GM23248 (cell line): ENCODE data around the gene MAP3K13. TPM values are rescaled to one million over a fixed set of nuclear protein-coding genes. Genes with fewer than 3 reads are reported as not detected.

Experiments used
- DNase-seq: peaks from one replicate; pipeline ENCODE4 v3.0.0-alpha.2; 2015
- H2AFZ ChIP-seq: fragments of 200-600 bp; sonication (generic); 2 replicates; pipeline ENCODE4 v1.6.1; 2016; ENCODE audit warnings: antibody characterized with exemption
- H3F3A ChIP-seq: fragments of 200-600 bp; sonication (generic); 2 replicates; pipeline ENCODE4 v1.6.1; 2016; ENCODE audit warnings: mild to moderate bottlenecking, antibody characterized with exemption, mixed run types; ENCODE audit not compliant: insufficient read depth
- H3K27ac ChIP-seq: fragments of 200-600 bp; sonication (generic); 2 replicates; pipeline ENCODE4 v1.5.1; 2016; ENCODE audit warnings: mild to moderate bottlenecking
- H3K27me3 ChIP-seq: fragments of 200-600 bp; sonication (generic); replicated peaks from 2 replicates; pipeline ENCODE4 v1.6.1; 2016; ENCODE audit warnings: mild to moderate bottlenecking; ENCODE audit not compliant: insufficient read depth
- H3K36me3 ChIP-seq: fragments of 200-600 bp; sonication (generic); 2 replicates; pipeline ENCODE4 v1.6.1; 2016; ENCODE audit warnings: low read depth, mild to moderate bottlenecking
- H3K4me1 ChIP-seq: fragments of 200-600 bp; sonication (generic); 2 replicates; pipeline ENCODE4 v1.6.1; 2016; ENCODE audit warnings: mild to moderate bottlenecking; ENCODE audit not compliant: insufficient read depth
- H3K4me2 ChIP-seq: fragments of 200-600 bp; sonication (generic); one replicate; pipeline ENCODE4 v1.6.1; 2016; ENCODE audit warnings: mild to moderate bottlenecking; ENCODE audit not compliant: unreplicated experiment
- H3K4me3 ChIP-seq: fragments of 200-600 bp; sonication (generic); 2 replicates; pipeline ENCODE4 v1.5.1; 2016; ENCODE audit warnings: mild to moderate bottlenecking
- H3K79me2 ChIP-seq: fragments of 200-600 bp; sonication (generic); 2 replicates; pipeline ENCODE4 v1.6.1; 2016; ENCODE audit warnings: mild to moderate bottlenecking; ENCODE audit not compliant: insufficient read depth
- H3K9ac ChIP-seq: fragments of 200-600 bp; sonication (generic); 2 replicates; pipeline ENCODE4 v1.6.1; 2016; ENCODE audit warnings: mild to moderate bottlenecking
- H3K9me2 ChIP-seq: fragments of 200-600 bp; sonication (generic); 2 replicates; pipeline ENCODE4 v1.6.1; 2016; ENCODE audit warnings: mixed run types, mild to moderate bottlenecking, moderate library complexity; ENCODE audit not compliant: insufficient read depth
- H3K9me3 ChIP-seq: fragments of 200-600 bp; sonication (generic); one replicate; pipeline ENCODE4 v1.6.1; 2017; ENCODE audit warnings: low read depth
- H4K20me1 ChIP-seq: fragments of 200-600 bp; sonication (generic); 2 replicates; pipeline ENCODE4 v1.6.0; 2016; ENCODE audit not compliant: insufficient read depth
- EZH2 ChIP-seq: fragments of 200-600 bp; sonication (generic); IDR thresholded peaks from 2 replicates; pipeline ENCODE4 v1.6.1; 2018; ENCODE audit warnings: antibody characterized with exemption, mild to moderate bottlenecking; ENCODE audit not compliant: insufficient read depth, poor library complexity, severe bottlenecking
- EZH2phosphoT487 ChIP-seq: fragments of 200-600 bp; sonication (generic); IDR thresholded peaks from 2 replicates; pipeline ENCODE4 v1.6.1; 2018; ENCODE audit warnings: antibody characterized with exemption, moderate library complexity, mild to moderate bottlenecking, low read depth; ENCODE audit not compliant: insufficient read depth
- WGBS, 2 experiments: methylation state at CpG; one replicate each; pipeline ENCODE4 v1.1.6; 2015 to 2017; ENCODE audit warnings: low lambda C conversion rate in 2 of 2, low coverage in 1 of 2; ENCODE audit errors: missing lambda C conversion rate in 2 of 2; 5-methylcytosine and 5-hydroxymethylcytosine counted together
- in situ Hi-C: fragments of 300-500 bp; cut with MboI; formaldehyde crosslinking; loops from 2 replicates; pipeline ENCODE4 v1.15.0; 2020
- polyA plus RNA-seq: library from polyadenylated mRNA; unstranded; fragments of >200 nt; fragmentation: Nextera tagmentation; extraction: Ambion mirVana; gene quantifications from 2 replicates; pipeline ENCODE4 v1.2.1, GENCODE V29; 2016
- total RNA-seq: library from RNA; depleted of rRNA; stranded (reverse); fragments of >200 nt; shearing (Covaris generic); gene quantifications from 2 replicates; pipeline ENCODE4 v1.2.3, GENCODE V29; 2014

Gene MAP3K13
- total and polyA plus RNA-seq, 2 experiments from 2014 or later, result 14.8 to 52.5 TPM

DNA sequence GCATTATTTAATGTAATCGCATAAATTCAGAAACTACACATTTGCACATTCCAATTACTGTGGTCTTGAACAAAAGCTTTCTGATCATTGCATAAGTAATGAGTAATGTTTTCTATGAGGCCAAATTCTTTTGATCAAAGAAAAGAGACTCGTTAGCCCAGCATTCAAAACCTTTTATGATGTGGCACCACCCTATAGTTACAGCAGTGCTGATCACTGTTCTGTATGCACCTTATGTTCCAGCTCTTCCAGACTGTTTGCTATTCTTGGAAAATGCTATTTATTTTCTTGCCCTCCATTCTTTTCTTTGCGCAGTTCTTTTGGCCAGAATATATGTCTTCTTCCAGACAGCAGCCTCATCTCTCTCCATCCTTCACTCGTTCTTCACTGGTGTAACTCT is 42.3 kb downstream of the MAP3K13 start:
- H3K4me2 ChIP-seq, result no peak overlapping the region
- H4K20me1 ChIP-seq, result no peaks in the 10 kb centered on the region; the same call in 1 of the 2 replicates
- in situ Hi-C loops, result no loop called here
- no peak overlapping the region for H3K9ac ChIP-seq
- peak; percentile 17 for DNase-seq
- no peaks in the 10 kb centered on the region for H3K27me3 ChIP-seq
- H2AFZ ChIP-seq, result no peak overlapping the region
- no peaks in the 10 kb centered on the region for H3K36me3 ChIP-seq
- H3K4me1 ChIP-seq, result peaks cover 13% of the 10 kb centered on the region
- H3K79me2 ChIP-seq, result no peaks in the 10 kb centered on the region
- H3F3A ChIP-seq, result 0 out of 2 replicates have a peak, but pooled peaks cover 9% of the 10 kb centered on the region
- 72 to 75% methylated on average over 4 of the region's 4 CpGs for WGBS, 2 experiments
- no peak overlapping the region for H3K27ac ChIP-seq
- TF ChIP-seq EZH2, result no peak
- no peak for TF ChIP-seq EZH2phosphoT487
- no peaks in the 10 kb centered on the region; the same call in 1 of the 2 replicates for H3K9me2 ChIP-seq
- H3K9me3 ChIP-seq, result no peaks in the 10 kb centered on the region
- H3K4me3 ChIP-seq, result no peak overlapping the region

DNA sequence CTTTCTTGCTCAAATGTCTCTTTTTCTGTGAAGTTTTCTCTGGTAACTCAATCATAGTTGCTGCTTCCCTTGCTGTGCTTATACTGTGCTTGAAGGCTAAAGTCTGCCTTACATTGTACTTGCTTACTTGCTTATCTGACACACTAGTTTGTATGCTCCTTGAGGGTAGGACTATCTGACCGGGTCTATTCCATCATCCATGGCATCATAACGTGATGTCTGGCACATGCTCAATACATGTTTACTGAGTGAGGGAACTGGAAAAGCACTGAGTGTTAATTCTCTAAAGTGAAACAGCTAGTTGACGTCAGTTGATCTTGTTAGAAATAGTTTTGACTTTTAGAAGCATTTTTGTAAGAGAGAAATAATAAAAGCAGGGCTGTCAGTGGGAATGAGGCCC is 42.7 kb downstream of the MAP3K13 start:
- Histone ChIP-seq H3K36me3 (no peaks in the 10 kb centered on the region), H3K9ac (no peak overlapping the region), H3K9me3 (no peaks in the 10 kb centered on the region), H3K27ac (no peak overlapping the region), H3K4me3 (no peak overlapping the region), H4K20me1 (no peaks in the 10 kb centered on the region; the same call in 1 of the 2 replicates), H3K27me3 (no peaks in the 10 kb centered on the region), H3K4me2 (no peak overlapping the region), H2AFZ (no peak overlapping the region), H3K79me2 (no peaks in the 10 kb centered on the region), H3K4me1 (peaks cover 10% of the 10 kb centered on the region; the same call in 1 of the 2 replicates), H3K9me2 (no peaks in the 10 kb centered on the region; the same call in 1 of the 2 replicates), H3F3A (0 out of 2 replicates have a peak, but pooled peaks cover 6% of the 10 kb centered on the region)
- DNase-seq, result no peak
- 66 to 81% methylated on average over 3 of the region's 3 CpGs for WGBS, 2 experiments
- in situ Hi-C loops, result no loop called here
- no peak for TF ChIP-seq EZH2
- TF ChIP-seq EZH2phosphoT487, result no peak

DNA sequence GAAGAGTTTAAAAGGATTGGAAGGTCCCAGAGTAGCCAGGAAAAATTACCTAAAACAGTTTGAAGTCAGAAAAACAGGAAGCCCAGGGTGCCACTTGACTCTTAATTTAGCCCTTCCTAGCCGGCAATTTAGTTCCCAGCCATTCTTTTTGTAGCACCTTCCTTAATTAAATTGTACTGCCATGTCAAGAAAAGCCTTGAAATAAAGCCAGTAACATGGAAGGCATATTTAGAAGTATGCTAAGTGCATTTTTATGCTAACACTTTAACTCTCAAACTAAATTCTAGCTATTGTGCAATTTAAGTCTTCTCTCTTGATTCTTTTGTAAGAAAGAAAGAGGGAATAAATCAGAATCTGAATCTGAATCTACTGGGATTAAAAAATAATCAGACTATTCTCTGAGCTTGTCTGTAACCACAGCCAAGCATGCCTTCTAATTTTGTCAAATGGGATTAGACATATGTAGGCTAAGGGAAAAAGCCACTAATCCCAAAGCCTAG is 43.2 kb downstream of the MAP3K13 start:
- no peaks in the 10 kb centered on the region for H3K9me3 ChIP-seq
- no peaks in the 10 kb centered on the region; the same call in 1 of the 2 replicates for H3K9me2 ChIP-seq
- no peaks in the 10 kb centered on the region for H3K36me3 ChIP-seq
- H3K9ac ChIP-seq, result no peak overlapping the region
- H3K79me2 ChIP-seq, result no peaks in the 10 kb centered on the region
- in situ Hi-C loops, result no loop called here
- TF ChIP-seq EZH2 (no peak), EZH2phosphoT487 (no peak)
- H3K27ac ChIP-seq, result no peak overlapping the region
- peaks cover 8% of the 10 kb centered on the region; the same call in 1 of the 2 replicates for H3K4me1 ChIP-seq
- no peak for DNase-seq
- H4K20me1 ChIP-seq, result no peaks in the 10 kb centered on the region; the same call in 1 of the 2 replicates
- H3K27me3 ChIP-seq, result no peaks in the 10 kb centered on the region
- no peak overlapping the region for H3K4me3 ChIP-seq
- no peak overlapping the region for H3K4me2 ChIP-seq
- H3F3A ChIP-seq, result 0 out of 2 replicates have a peak, but pooled peaks cover under 1% of the 10 kb centered on the region
- no peak overlapping the region for H2AFZ ChIP-seq
- WGBS, 2 experiments, result 90 to 96% methylated on average over 1 of the region's 1 CpG

DNA sequence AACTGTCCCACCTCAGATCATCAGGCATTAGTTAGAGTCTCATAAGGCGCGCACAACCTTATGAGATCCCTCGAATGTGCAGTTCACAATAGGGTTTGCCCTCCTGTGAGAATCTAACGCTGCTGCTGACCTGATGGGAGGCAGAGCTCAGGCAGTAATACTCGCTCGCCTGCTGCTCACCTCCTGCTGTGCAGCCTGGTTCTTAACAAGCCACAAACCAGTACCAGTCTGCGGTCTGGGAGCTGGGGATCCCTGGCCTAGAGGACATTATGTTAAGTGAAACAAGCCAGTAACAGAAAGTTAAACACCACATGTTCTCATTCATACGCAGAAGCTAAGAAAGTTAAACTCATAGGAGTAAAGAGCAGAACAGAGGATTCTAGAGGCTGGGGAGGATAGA is 47.0 kb downstream of the MAP3K13 start:
- H2AFZ ChIP-seq, result no peak overlapping the region
- WGBS, 2 experiments, result 70 to 71% methylated on average over 8 of the region's 8 CpGs
- DNase-seq, result no peak

More for the DNA sequence above, 47.0 kb downstream of the MAP3K13 start:
- no peaks in the 10 kb centered on the region for H4K20me1 ChIP-seq
- H3K4me2 ChIP-seq, result no peak overlapping the region
- in situ Hi-C loops, result no loop called here
- H3K9me2 ChIP-seq, result no peaks in the 10 kb centered on the region
- H3K4me1 ChIP-seq, result no peaks in the 10 kb centered on the region
- no peaks in the 10 kb centered on the region for H3K27me3 ChIP-seq
- no peaks in the 10 kb centered on the region for H3K9me3 ChIP-seq
- H3K4me3 ChIP-seq, result no peak overlapping the region
- TF ChIP-seq EZH2phosphoT487 (no peak), EZH2 (no peak)
- H3K79me2 ChIP-seq, result no peaks in the 10 kb centered on the region
- no peak overlapping the region for H3K27ac ChIP-seq
- H3F3A ChIP-seq, result no peaks in the 10 kb centered on the region
- H3K36me3 ChIP-seq, result no peaks in the 10 kb centered on the region
- no peak overlapping the region for H3K9ac ChIP-seq
